K562 (cell line): ENCODE data around the gene UBASH3A. TPM values are rescaled to one million over a fixed set of nuclear protein-coding genes. Genes with fewer than 3 reads are reported as not detected.
A peak's percentile ranks its signal among the peaks of the same experiment; 100 is the strongest.

Source experiments
- ATAC-seq: fragments of 200-7000 bp; cut with Tn5 transposase; 3 replicates; pipeline ENCODE4 v1.9.1; 2020; ENCODE audit warnings: moderate library complexity
- BruUV-seq: library from RNA; stranded (reverse); fragments of 400-500 nt; replicated peaks from 2 replicates; lab custom pipeline; 2021; lab: Mats Ljungman, UMichigan
- CTCF ChIA-PET: fragments of 300-600 bp; formaldehyde crosslinking; extraction: SDS; loops from one replicate; lab custom pipeline; 2021; ENCODE audit warnings: low intra/inter-chr PET ratio; lab: Yijun Ruan, JAX
- POLR2A ChIA-PET: fragments of 300-600, 350-650 bp; sonication (Branson Sonifier 250); formaldehyde crosslinking; extraction: SDS; loops from one replicate; lab custom pipeline; 2021; ENCODE audit warnings: antibody characterized with exemption, inconsistent platforms; lab: Yijun Ruan, JAX
- DNase-seq, 4 experiments: peaks; one replicate each; pipeline versions ENCODE4 v3.0.0 to v3.0.0-alpha.2; 2011 to 2018; ENCODE audit warnings: low spot score in 3 of 4, mixed read lengths in 3 of 4; ENCODE audit errors: extremely low read depth in 1 of 4
- FAIRE-seq: peaks from 2 replicates; lab custom pipeline; 2011; peaks lifted over from hg19 to GRCh38; lab: Jason Lieb, UNC
- H2AFZ ChIP-seq: 2 replicates; pipeline ENCODE4 v1.6.0; 2011; ENCODE audit warnings: low read depth, low read length, control low read depth, inconsistent platforms
- H3K27ac ChIP-seq: fragments of 200-600 bp; 3 replicates; pipeline ENCODE4 v1.8.0; 2011; ENCODE audit warnings: low read depth, mild to moderate bottlenecking, control low read depth, inconsistent platforms, low read length, moderate library complexity, mixed read lengths; ENCODE audit errors: extremely low read depth
- H3K27me3 ChIP-seq, 2 experiments: fragments of 300-600 bp in 1 of 2; 2 replicates in 1 of 2; 3 replicates in 1 of 2; pipeline versions ENCODE4 v1.6.0 to v1.8.0; 2011; ENCODE audit warnings: inconsistent platforms in 2 of 2, low read length in 2 of 2, mild to moderate bottlenecking in 1 of 2, mixed read lengths in 1 of 2, moderate library complexity in 1 of 2; ENCODE audit not compliant: control insufficient read depth in 2 of 2, insufficient read depth in 2 of 2
- H3K36me3 ChIP-seq: fragments of 300-600 bp; 3 replicates; pipeline ENCODE4 v1.8.0; 2011; ENCODE audit warnings: mild to moderate bottlenecking, low read length, inconsistent platforms; ENCODE audit not compliant: control insufficient read depth, insufficient read depth
- H3K4me1 ChIP-seq, 2 experiments: fragments of 200-600 bp in 1 of 2; replicated peaks in 1 of 2; 2 replicates in 1 of 2; 3 replicates in 1 of 2; pipeline versions ENCODE4 v1.5.1 to v1.8.0; 2011; ENCODE audit warnings: inconsistent platforms in 2 of 2, low read length in 2 of 2, mild to moderate bottlenecking in 1 of 2, mixed read lengths in 1 of 2, moderate library complexity in 1 of 2; ENCODE audit not compliant: control insufficient read depth in 2 of 2, insufficient read depth in 2 of 2
- H3K4me2 ChIP-seq: 2 replicates; pipeline ENCODE4 v1.6.1; 2011; ENCODE audit warnings: low read length, control low read depth, inconsistent platforms, mixed read lengths; ENCODE audit not compliant: insufficient read depth
- H3K4me3 ChIP-seq: fragments of 200-600 bp; sonication (generic), shearing (Covaris generic); 2 replicates; pipeline ENCODE4 v1.5.1; 2016; ENCODE audit warnings: control low read depth, inconsistent platforms
- H3K79me2 ChIP-seq: fragments of 200-600 bp; 3 replicates; pipeline ENCODE4 v1.8.0; 2011; ENCODE audit warnings: low read length, inconsistent platforms; ENCODE audit not compliant: control insufficient read depth, insufficient read depth
- H3K9ac ChIP-seq, 2 experiments: 2 replicates each; pipeline versions ENCODE4 v1.6.0 to v1.6.1; 2011; ENCODE audit warnings: low read depth in 2 of 2, low read length in 2 of 2, control low read depth in 1 of 2, inconsistent platforms in 1 of 2, mild to moderate bottlenecking in 1 of 2, mixed read lengths in 1 of 2; ENCODE audit not compliant: insufficient read depth in 1 of 2
- H3K9me1 ChIP-seq: one replicate; pipeline ENCODE4 v1.6.0; 2011; ENCODE audit warnings: inconsistent platforms, mild to moderate bottlenecking, low read length, moderate library complexity; ENCODE audit not compliant: control insufficient read depth, insufficient read depth
- H3K9me3 ChIP-seq: replicated peaks from 2 replicates; pipeline ENCODE4 v1.5.1; 2011; ENCODE audit warnings: low read depth, low read length, inconsistent platforms; ENCODE audit not compliant: control insufficient read depth, insufficient read depth
- H4K20me1 ChIP-seq: replicated peaks from 2 replicates; pipeline ENCODE4 v1.6.1; 2011; ENCODE audit warnings: low read length, inconsistent platforms, mixed read lengths; ENCODE audit not compliant: control insufficient read depth, insufficient read depth
- CBFA2T3 ChIP-seq: fragments of 450-650 bp; IDR thresholded peaks from 2 replicates; pipeline ENCODE4 v1.6.1; 2017
- CREB1 ChIP-seq, 2 experiments: sonication (generic) in 1 of 2; formaldehyde crosslinking in 1 of 2; IDR thresholded peaks; 2 replicates each; pipeline versions ENCODE4 v1.6.1 to v1.8.0; 2012 to 2022; ENCODE audit warnings: inconsistent platforms in 1 of 2, mild to moderate bottlenecking in 1 of 2, missing genetic modification reagents in 1 of 2, moderate library complexity in 1 of 2
- CREB5 ChIP-seq: fragments of 250-450 bp; sonication (Bioruptor Pico); IDR thresholded peaks from 2 replicates; pipeline ENCODE4 v1.5.0; 2020; ENCODE audit warnings: mild to moderate bottlenecking
- CXXC5 ChIP-seq: fragments of 250-450 bp; sonication (Bioruptor Pico); IDR thresholded peaks from 2 replicates; pipeline ENCODE4 v1.8.0; 2022; ENCODE audit warnings: inconsistent platforms, mild to moderate bottlenecking, moderate library complexity
- GABPB1 ChIP-seq: sonication (generic); formaldehyde crosslinking; IDR thresholded peaks from 2 replicates; pipeline ENCODE4 v1.8.0; 2022; ENCODE audit warnings: mild to moderate bottlenecking, missing genetic modification reagents
- JUN ChIP-seq, 2 experiments: sonication (generic) in 1 of 2; formaldehyde crosslinking in 1 of 2; IDR thresholded peaks; 2 replicates each; pipeline versions ENCODE4 v1.6.1 to v1.8.0; 2012 to 2022; ENCODE audit warnings: borderline replicate concordance in 2 of 2, mild to moderate bottlenecking in 2 of 2, improper control_type of control experiment in 1 of 2, low read depth in 1 of 2, low read length in 1 of 2, missing genetic modification reagents in 1 of 2
- NFYB ChIP-seq: IDR thresholded peaks from 2 replicates; pipeline ENCODE4 v1.6.1; 2011; ENCODE audit warnings: mild to moderate bottlenecking, moderate library complexity; ENCODE audit not compliant: insufficient read length; ENCODE audit errors: extremely low read depth
- NKRF ChIP-seq: fragments of 450-650 bp; IDR thresholded peaks from 2 replicates; pipeline ENCODE4 v1.6.1; 2016; ENCODE audit warnings: borderline replicate concordance
- RBM22 ChIP-seq: fragments of 200-400 bp; formaldehyde crosslinking; IDR thresholded peaks from 2 replicates; pipeline ENCODE4 v1.6.1; 2018; ENCODE audit warnings: low read length, low read depth; ENCODE audit not compliant: poor library complexity, severe bottlenecking
- SMAD4 ChIP-seq: fragments of 250-450 bp; sonication (Bioruptor Pico); conservative IDR thresholded peaks from 2 replicates; pipeline ENCODE4 v1.8.0; 2021; ENCODE audit warnings: inconsistent platforms, mild to moderate bottlenecking, moderate library complexity
- VEZF1 ChIP-seq: fragments of 200-800 bp; sonication (Bioruptor generic); IDR thresholded peaks from 2 replicates; pipeline ENCODE4 v1.6.1; 2017; ENCODE audit warnings: missing genetic modification characterization, missing compliant biosample characterization
- ZNF140 ChIP-seq: fragments of 250-450 bp; sonication (Bioruptor Pico); IDR thresholded peaks from 2 replicates; pipeline ENCODE4 v1.8.0; 2021; ENCODE audit warnings: moderate library complexity, mild to moderate bottlenecking, inconsistent platforms
- ZNF436 ChIP-seq: fragments of 250-450, 450-650 bp; sonication (Bioruptor Pico); formaldehyde crosslinking; IDR thresholded peaks from 2 replicates; pipeline ENCODE4 v1.7.0; 2020; ENCODE audit warnings: mild to moderate bottlenecking
- WGBS: fragments of 100-300 bp; shearing (Covaris generic); methylation state at CpG from one replicate; pipeline ENCODE4 v1.1.6; 2016; ENCODE audit warnings: low coverage, mixed read lengths; ENCODE audit not compliant: insufficient coverage; ENCODE audit errors: missing lambda C conversion rate; 5-methylcytosine and 5-hydroxymethylcytosine counted together
- in situ Hi-C: fragments of 300-500 bp; cut with MboI; formaldehyde crosslinking; loops from 4 replicates; pipeline ENCODE4 v1.15.0; 2018; ENCODE audit warnings: inconsistent platforms, mixed read lengths
- intact Hi-C: fragments of 100-400 bp; cut with micrococcal nuclease; formaldehyde crosslinking; loops from 2 replicates; pipeline ENCODE4 v1.14.2; 2022
- polyA plus RNA-seq, 8 experiments: library from polyadenylated mRNA; depleted of rRNA in 4 of 8; stranded (reverse) in 5 of 8; unstranded in 3 of 8; fragments of >200 nt; fragmentation: Nextera tagmentation in 2 of 8; fragmentation: Illumina TruSeq in 1 of 8; extraction: Ambion mirVana in 2 of 8; extraction: Trizol in 1 of 8; gene quantifications; 2 replicates each; pipeline versions ENCODE4 v1.2.1 to v1.2.3, GENCODE V29; 2011 to 2014; ENCODE audit warnings: inconsistent platforms in 1 of 8, missing spikeins in 1 of 8
- total RNA-seq, 7 experiments: library from RNA; depleted of rRNA in 6 of 7; stranded (reverse); fragments of >200 nt in 6 of 7; fragmentation: Illumina TruSeq in 2 of 7; extraction: Trizol in 2 of 7; gene quantifications; 2 replicates each; pipeline versions ENCODE4 v1.2.1 to v1.2.3, GENCODE V29; 2011 to 2021; ENCODE audit warnings: low replicate concordance in 1 of 7

Gene UBASH3A
- total and polyA plus RNA-seq, 9 of the 15 experiments (the other 6 are each of a cell fraction or from before 2014, with no cell fraction given) = 0.23 to 1.8 (median 1.1) TPM

- ATAC-seq (no peak), DNase-seq (no peak), FAIRE-seq (no peak)
- Histone ChIP-seq H3K4me2 (peak overlapping the region; percentile 58; the same call in 1 of the 2 replicates), H3K36me3 (no peaks in the 10 kb centered on the region), H3K9me1 (no peaks in the 10 kb centered on the region), H3K9me3 (no peaks in the 10 kb centered on the region), H3K4me3 (no peak overlapping the region), H2AFZ (no peak overlapping the region), H3K79me2 (no peaks in the 10 kb centered on the region), H3K27me3 (peaks cover 2% of the 10 kb centered on the region in 2 experiments; a peak in 1 of 5 replicates), H3K9ac (no peak overlapping the region), H4K20me1 (no peaks in the 10 kb centered on the region), H3K27ac (no peak overlapping the region), H3K4me1 (peaks cover 29 to 48% of the 10 kb centered on the region in 2 experiments)
- WGBS = 3% methylated on average over 3 of the region's 3 CpGs
- no TSS peak for BruUV-seq
- in situ Hi-C loops (loop anchor here (5.0 kb wide), 1 partner anchor 62 kb away; no protein-coding TSS in a partner anchor), intact Hi-C loops (loop anchor here (2.0 to 5.0 kb wide), 2 partner anchors 35 to 72 kb away; no protein-coding TSS in a partner anchor)
- POLR2A ChIA-PET = no interaction called here
- TF ChIP-seq ZNF436 (CRISPR knock-in tag) (no peak), NKRF (no peak), CBFA2T3 (no peak), ZNF140 (CRISPR knock-in tag) (no peak), NFYB (no peak), SMAD4 (no peak), RBM22 (no peak), JUN (IDR thresholded peaks at IDR 0.05; ENCODE audit: borderline replicate concordance, low read depth, low read length) (no peak), JUN (CRISPR knock-in tag; IDR thresholded peaks at IDR 0.05; ENCODE audit: borderline replicate concordance) (peak; percentile 14; the same call in 1 of the 2 replicates), CXXC5 (CRISPR knock-in tag) (no peak), CREB1 (IDR thresholded peaks at IDR 0.05) (0 out of 2 replicates have a peak, but pooled peaks have one; percentile 12), CREB1 (CRISPR knock-in tag; IDR thresholded peaks at IDR 0.05) (no peak), CREB5 (CRISPR knock-in tag) (no peak), GABPB1 (CRISPR knock-in tag) (0 out of 2 replicates have a peak, but pooled peaks have one; percentile 16), VEZF1 (peak; percentile 4; the same call in 1 of the 2 replicates)
- CTCF ChIA-PET = no interaction called here
Measured at GRCh38 chr21:42465803-42466127, 62.1 kb downstream of the UBASH3A start.
